Activated CD8-positive, alpha-beta T cell treated with anti-CD3 and anti-CD28 coated beads for 36 hours (primary cell): ENCODE data around the gene RIN3. TPM values are rescaled to one million over a fixed set of nuclear protein-coding genes. Genes with fewer than 3 reads are reported as not detected.

Experiments
- ATAC-seq: fragments of 200-7000 bp; cut with Tn5 transposase; one replicate; pipeline ENCODE4 v1.10.0; 2021; ENCODE audit warnings: mild to moderate bottlenecking, moderate library complexity
- CTCF ChIA-PET: fragments of 350-600 bp; sonication (Branson Sonifier 250); formaldehyde crosslinking; loops from one replicate; lab custom pipeline; 2021; ENCODE audit warnings: antibody characterized with exemption; lab: Charles Lee
- POLR2A ChIA-PET: fragments of 350-600 bp; sonication (Branson Sonifier 250); formaldehyde crosslinking; loops from one replicate; lab custom pipeline; 2021; ENCODE audit warnings: antibody characterized with exemption; lab: Charles Lee
- DNase-seq: peaks from one replicate; pipeline ENCODE4 v3.0.0-alpha.2; 2020
- H3K27ac Mint-ChIP-seq: one replicate; pipeline ENCODE4 v1.8.0; 2021; ENCODE audit warnings: mild to moderate bottlenecking, mixed read lengths
- H3K27me3 Mint-ChIP-seq: one replicate; pipeline ENCODE4 v1.8.0; 2021; ENCODE audit warnings: mixed read lengths
- H3K36me3 Mint-ChIP-seq: one replicate; pipeline ENCODE4 v1.8.0; 2021; ENCODE audit warnings: low read depth, mixed read lengths
- H3K4me1 Mint-ChIP-seq: one replicate; pipeline ENCODE4 v1.8.0; 2021; ENCODE audit warnings: low read depth, mixed read lengths
- H3K4me3 Mint-ChIP-seq: one replicate; pipeline ENCODE4 v1.8.0; 2021; ENCODE audit warnings: mild to moderate bottlenecking, moderate library complexity, mixed read lengths
- H3K9me3 Mint-ChIP-seq: one replicate; pipeline ENCODE4 v1.8.0; 2021; ENCODE audit warnings: mixed read lengths
- CTCF ChIP-seq: fragments of 200-600 bp; IDR thresholded peaks from one replicate; pipeline ENCODE4 v1.8.0; 2022; ENCODE audit warnings: antibody characterized with exemption, mild to moderate bottlenecking
- intact Hi-C: fragments of 100-400 bp; cut with micrococcal nuclease; formaldehyde crosslinking; loops from one replicate; pipeline ENCODE4 v1.10.0; 2022
- total RNA-seq, 2 experiments: library from RNA; stranded (reverse); gene quantifications; one replicate each; pipeline ENCODE4 v1.2.3, GENCODE V29; 2021

RIN3 gene
- total RNA-seq, 2 experiments from 2014 or later: 61.3 to 62.4 TPM

GRCh38 chr14:92549859-92550230 lies 36.3 kb downstream of the RIN3 start:
- no peak overlapping the region for H3K27ac Mint-ChIP-seq

GRCh38 chr14:92551044-92551841 lies 37.7 kb downstream of the RIN3 start:
- ATAC-seq (peak; percentile 40), DNase-seq (peak; percentile 72)
- Mint-ChIP-seq H3K27ac (peak overlapping the region; percentile 74), H3K9me3 (no peaks in the 10 kb centered on the region), H3K4me3 (peak overlapping the region; percentile 15), H3K36me3 (peaks cover 23% of the 10 kb centered on the region), H3K4me1 (peaks cover 70% of the 10 kb centered on the region), H3K27me3 (no peaks in the 10 kb centered on the region)
- intact Hi-C loops: no loop called here
- ChIA-PET POLR2A (interaction anchor here (0.6 to 0.9 kb wide), 4 partner anchors 12 to 65 kb away, joined by 3 to 5 read pairs (median 4); no protein-coding TSS in a partner anchor), CTCF (interaction anchor here (0.7 to 2.4 kb wide), 6 partner anchors 12 to 102 kb away, joined by 3 to 5 read pairs (median 4); no protein-coding TSS in a partner anchor)
- peak; percentile 68 for TF ChIP-seq CTCF

More at GRCh38 chr14:92549859-92550230, 36.3 kb downstream of the RIN3 start:
- CTCF ChIA-PET: interaction anchor here (1.3 to 2.4 kb wide), 6 partner anchors 25 to 208 kb away, joined by 3 to 6 read pairs (median 4); no protein-coding TSS in a partner anchor
- no peaks in the 10 kb centered on the region for H3K27me3 Mint-ChIP-seq
- POLR2A ChIA-PET: interaction anchor here (0.7 to 1.5 kb wide), 3 partner anchors 11 to 75 kb away, joined by 3 read pairs; no protein-coding TSS in a partner anchor
- DNase-seq (no peak), ATAC-seq (no peak)
- no peak for TF ChIP-seq CTCF
- peaks cover 12% of the 10 kb centered on the region for H3K36me3 Mint-ChIP-seq
- no peaks in the 10 kb centered on the region for H3K9me3 Mint-ChIP-seq
- intact Hi-C loops: no loop called here
- no peak overlapping the region for H3K4me3 Mint-ChIP-seq
- peaks cover 56% of the 10 kb centered on the region for H3K4me1 Mint-ChIP-seq

- Mint-ChIP-seq H3K4me3 (peak overlapping the region; percentile 15), H3K27me3 (no peaks in the 10 kb centered on the region), H3K36me3 (peaks cover 27% of the 10 kb centered on the region), H3K9me3 (no peaks in the 10 kb centered on the region), H3K27ac (peak overlapping the region; percentile 74), H3K4me1 (peaks cover 76% of the 10 kb centered on the region)
- ChIA-PET POLR2A (interaction anchor here (0.7 kb wide), 1 partner anchor 64 kb away, joined by 5 read pairs; no protein-coding TSS in a partner anchor), CTCF (no interaction called here)
- TF ChIP-seq CTCF: no peak
- ATAC-seq (no peak), DNase-seq (peak; percentile 45)
- intact Hi-C loops: no loop called here
Measured at GRCh38 chr14:92552066-92552465, 38.5 kb downstream of the RIN3 start.

GRCh38 chr14:92553438-92553837 lies 39.9 kb downstream of the RIN3 start:
- Mint-ChIP-seq H3K4me1 (peaks cover 88% of the 10 kb centered on the region), H3K36me3 (peaks cover 40% of the 10 kb centered on the region), H3K4me3 (no peak overlapping the region), H3K27me3 (no peaks in the 10 kb centered on the region), H3K27ac (no peak overlapping the region), H3K9me3 (no peaks in the 10 kb centered on the region)
- POLR2A ChIA-PET: interaction anchor here (1.0 kb wide), 1 partner anchor 18 kb away, joined by 3 read pairs; no protein-coding TSS in a partner anchor
- CTCF ChIA-PET: interaction anchor here (1.2 kb wide), 1 partner anchor 50 kb away, joined by 3 read pairs; no protein-coding TSS in a partner anchor
- no peak for DNase-seq
- TF ChIP-seq CTCF: no peak
- intact Hi-C loops: no loop called here
- no peak for ATAC-seq
